Tongue (tissue), 2 donors: ENCODE data around the gene PCSK4. TPM values are rescaled to one million over a fixed set of nuclear protein-coding genes. Genes with fewer than 3 reads are reported as not detected.

ENCODE experiments used
- DNase-seq: peaks from one replicate; pipeline ENCODE4 v3.0.0-alpha.2; 2015
- total RNA-seq: library from RNA; depleted of rRNA; stranded (reverse); fragments of >200 nt; gene quantifications from one replicate; pipeline ENCODE4 v1.2.3, GENCODE V29; 2014

The PCSK4 gene
- total RNA-seq, 1 donor from 2014 or later = 1.0 TPM

DNA sequence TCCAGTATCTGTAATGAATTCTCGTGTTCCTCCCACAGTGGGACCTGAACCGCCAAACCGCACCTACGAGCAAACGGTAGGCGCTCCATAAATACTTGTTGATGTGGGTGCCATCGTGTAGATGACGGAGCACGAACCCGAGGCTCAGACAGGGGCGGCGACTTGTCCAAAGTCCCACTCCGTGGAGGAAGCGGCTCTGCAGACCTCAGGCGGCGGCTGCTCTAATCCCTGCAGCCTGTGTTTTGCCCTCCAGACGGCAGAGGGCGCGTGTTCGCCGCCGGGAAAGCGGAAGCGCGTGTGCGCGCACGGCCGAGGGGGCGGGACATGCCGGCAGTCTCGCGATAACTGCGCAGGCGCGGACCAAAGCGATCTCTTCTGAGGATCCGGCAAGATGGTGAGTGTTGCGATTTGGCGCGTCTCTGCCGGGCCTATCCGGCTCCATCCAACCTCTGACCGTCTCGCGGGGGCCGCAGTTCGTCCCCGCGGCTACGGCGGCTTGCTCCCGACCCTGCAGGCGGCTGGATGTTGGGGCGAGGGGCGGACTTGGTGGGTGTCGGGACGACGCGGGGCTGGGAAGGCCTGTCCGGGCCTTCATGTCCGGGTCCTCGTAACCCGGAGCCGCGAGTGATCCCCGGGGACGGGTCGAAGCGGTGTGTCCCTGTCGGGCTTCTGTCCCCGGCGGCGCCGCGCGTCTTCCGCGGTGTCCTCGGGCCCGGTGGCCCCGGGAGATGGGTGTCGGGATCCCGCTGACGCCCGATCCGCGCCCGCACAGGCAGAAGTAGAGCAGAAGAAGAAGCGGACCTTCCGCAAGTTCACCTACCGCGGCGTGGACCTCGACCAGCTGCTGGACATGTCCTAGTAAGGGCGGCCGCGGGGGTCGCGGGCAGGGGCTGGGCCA lies 51.9 kb downstream of the PCSK4 start, which contains the start of gene RPS15:
Gene RPS15, plus strand, starts transcription at position 362 of the 898 bp plus-strand sequence. Its CDS starts 30 bp downstream, at position 392.
- peak; percentile 98 for DNase-seq

DNA sequence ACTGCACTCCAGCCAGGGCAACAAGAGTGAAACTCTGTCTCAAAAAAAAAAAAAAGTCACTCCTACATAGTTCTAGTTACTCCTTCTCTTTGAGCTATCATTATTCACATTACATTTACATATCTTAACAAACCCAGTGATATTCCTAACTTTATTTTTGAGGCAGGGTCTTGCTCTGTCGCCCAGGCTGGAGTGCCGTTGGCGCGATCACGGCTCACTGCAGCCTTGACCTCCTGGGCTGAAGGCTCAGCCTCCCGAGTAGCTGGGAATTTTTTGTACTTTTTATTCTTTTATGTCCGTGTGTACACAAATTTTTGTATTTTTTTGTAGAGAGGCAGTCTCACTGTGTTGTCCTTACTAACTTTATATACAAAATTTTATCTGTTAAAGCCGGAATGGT lies 52.5 kb downstream of the PCSK4 start:
- DNase-seq = no peak

DNA sequence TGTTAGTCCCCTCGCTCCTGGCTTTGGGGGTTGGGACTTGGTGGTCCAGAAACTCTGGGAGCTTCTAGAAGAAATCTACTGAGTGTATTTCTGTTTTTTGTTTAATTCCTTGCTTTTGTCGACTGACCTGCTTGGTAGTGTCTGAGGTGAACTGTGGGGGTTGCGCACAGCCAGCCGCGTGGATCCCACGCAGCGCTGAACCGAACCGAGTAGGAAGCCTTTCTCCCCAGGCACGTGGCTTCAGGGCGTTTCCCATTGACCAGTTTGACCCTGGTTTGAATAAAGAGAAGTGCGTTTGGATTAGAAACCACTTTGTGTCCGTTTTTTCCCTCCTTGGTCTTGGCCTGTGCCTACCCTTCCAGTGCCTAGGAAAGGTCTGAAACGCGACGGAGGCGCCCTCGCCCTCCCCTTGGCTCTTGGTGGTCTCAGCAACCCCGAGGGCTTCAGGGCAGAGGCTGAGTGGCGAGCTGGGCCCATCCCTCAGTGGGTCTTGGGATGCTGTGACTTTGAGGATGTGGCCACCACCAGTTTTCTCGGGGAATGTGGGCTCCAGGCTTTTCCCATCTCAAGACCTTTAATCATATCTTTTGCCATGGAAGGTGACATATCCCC lies 54.7 kb downstream of the PCSK4 start:
- DNase-seq = no peak

DNA sequence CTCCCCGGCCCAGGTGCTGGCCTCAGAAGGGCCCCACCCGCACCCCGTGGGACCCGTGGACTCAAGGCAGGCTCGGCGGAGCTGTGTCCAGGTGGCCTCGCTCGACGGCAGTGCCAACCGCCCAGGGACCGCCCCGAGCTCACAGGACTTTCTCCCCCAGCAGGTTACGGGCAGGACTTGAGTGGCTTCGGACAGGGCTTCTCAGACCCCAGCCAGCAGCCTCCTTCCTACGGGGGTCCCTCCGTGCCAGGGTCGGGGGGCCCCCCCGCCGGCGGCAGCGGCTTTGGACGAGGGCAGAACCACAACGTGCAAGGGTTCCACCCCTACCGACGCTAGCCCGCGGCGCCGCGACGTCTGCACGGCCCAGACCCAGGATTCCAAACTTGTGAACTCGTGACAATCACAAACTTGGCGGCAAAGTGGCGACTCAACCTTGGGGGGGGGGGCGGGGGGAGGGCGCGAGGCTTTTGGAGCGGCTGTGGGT lies 55.5 kb downstream of the PCSK4 start:
- DNase-seq = no peak

DNA sequence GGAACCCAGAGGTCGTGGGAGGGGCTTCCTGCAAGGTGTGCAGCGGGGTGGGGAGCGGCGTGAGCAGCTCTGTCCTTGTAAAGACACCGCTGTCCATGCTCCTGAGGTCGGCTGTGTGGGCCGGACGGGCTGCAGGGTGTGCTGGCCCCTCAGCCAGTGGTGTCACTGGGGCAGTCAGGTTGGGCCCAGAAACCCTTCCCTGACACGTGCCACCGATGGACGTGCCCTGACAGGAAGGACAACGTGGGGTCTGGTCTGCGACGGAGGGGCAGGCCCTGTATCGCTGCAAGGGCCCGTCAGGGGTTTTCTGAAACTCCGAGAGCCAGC lies 56.1 kb downstream of the PCSK4 start:
- no peak for DNase-seq

DNA sequence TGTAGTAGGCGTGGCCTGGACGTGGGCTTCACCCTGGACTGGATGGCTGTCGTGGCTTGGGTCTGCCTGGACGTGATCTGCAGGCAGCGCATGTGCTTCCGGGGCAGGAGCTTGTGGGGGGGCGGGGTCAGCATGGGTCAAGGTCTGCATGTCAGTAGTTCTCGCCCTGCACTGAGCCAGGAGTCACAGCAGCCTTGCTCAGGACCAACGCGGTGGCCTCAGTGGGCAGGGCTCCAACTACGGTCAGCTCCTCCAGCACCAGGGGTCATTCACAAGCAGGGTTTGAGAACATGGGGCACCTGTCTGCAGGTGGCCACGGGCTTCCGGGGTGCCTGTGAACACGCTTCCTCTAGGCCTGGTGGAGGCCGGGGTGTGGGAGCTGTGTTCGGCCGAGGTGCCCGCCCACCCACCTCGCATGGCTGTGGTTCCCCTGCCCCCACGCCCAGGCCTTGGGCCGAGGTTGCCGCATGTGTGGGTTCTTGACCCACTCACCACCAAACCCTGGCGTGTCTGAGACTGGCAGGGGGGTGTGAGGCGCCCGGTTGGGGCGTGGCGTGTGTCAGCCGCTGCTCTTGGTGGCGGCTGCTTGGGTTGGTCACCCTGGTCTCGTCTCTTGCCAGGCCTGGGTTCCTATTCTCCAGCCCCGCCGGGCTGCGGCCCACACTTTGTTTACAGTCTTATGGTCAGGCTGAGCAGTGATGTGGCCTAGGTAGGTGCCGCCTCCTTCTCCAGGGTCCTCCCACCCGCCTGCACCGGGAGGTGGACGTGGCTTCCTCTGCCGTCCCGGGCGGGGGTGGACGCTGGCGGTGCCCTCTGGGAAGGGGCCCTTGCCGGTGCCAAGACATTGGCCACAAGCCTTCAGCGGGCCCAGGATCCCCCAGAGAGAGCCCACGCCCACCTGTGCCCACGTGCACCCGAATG lies 56.8 kb downstream of the PCSK4 start:
- no peak for DNase-seq

DNA sequence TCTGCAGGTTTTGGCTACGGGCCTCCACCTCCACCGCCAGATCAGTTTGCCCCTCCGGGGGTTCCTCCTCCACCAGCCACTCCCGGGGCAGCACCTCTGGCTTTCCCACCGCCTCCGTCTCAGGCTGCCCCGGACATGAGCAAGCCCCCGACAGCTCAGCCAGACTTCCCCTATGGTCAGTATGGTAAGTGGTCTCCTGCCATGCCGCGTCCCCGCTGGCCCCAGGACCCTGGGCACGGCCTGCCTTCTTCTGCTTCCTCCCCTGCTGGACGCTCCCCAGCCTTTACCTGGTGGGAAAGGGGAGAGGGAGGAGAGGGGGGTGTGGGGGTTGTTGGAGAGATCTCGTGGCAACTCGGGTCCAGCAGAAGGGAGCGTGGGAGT lies 57.7 kb downstream of the PCSK4 start:
- no peak for DNase-seq

DNA sequence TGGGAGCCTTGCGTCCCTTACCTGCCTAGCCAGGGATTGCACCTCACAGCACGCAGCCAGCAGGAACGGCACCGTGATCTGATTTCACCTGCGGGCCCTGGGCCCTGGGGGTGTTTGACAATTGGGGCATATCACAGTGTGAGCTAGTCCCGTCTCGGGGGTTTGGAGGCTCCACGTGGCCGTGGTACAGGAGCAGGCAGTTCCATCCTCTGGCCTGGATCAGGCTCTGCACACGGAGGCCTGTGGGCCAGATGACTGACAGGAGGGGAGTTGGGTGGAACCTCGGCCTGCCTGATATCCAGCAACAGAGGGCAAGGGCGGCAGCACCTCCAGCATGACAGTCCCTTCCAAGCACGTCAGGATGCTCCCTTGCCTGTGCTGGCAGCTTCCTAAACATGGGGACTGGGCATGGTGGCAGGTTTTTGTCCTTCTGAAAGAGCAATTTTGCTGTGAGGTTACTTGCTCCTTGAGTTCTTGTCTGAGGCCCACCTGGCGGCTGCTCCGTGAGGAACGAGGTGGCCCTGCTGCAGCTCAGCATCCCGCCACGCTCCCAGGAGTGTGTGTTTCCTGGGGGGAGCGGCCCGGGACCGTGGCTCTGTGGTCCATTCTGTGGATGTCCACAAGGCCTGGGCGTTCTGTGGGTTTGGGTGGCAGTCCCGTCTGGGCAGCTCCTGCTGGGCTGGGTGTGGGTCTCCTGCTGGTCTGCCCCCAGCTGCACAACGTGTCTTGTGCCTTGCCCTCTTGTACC lies 58.2 kb downstream of the PCSK4 start:
- no peak for DNase-seq

Other genes starting within 250 kb of the PCSK4 start
- gene ATP5F1D, start 248.6 kb downstream of the PCSK4 start, total RNA-seq = 67.2 TPM
- gene MIDN, start 241.8 kb downstream of the PCSK4 start, total RNA-seq = 26.7 TPM
- gene CIRBP, start 221.0 kb downstream of the PCSK4 start, total RNA-seq = 434 TPM
- gene FAM174C, start 214.8 kb downstream of the PCSK4 start, total RNA-seq = 3.9 TPM
- gene EFNA2, start 204.5 kb downstream of the PCSK4 start, total RNA-seq = not detected
- gene NDUFS7, start 106.4 kb downstream of the PCSK4 start, total RNA-seq = 90.7 TPM
- 102 TPM for gene GAMT, start 88.8 kb downstream of the PCSK4 start, total RNA-seq
- gene DAZAP1, start 82.8 kb downstream of the PCSK4 start, total RNA-seq = 55.9 TPM
- 585 TPM for gene RPS15, start 52.0 kb downstream of the PCSK4 start, total RNA-seq
- 1.5 TPM for gene APC2, start 40.2 kb downstream of the PCSK4 start, total RNA-seq
- 14.6 TPM for gene C19orf25, start 11.1 kb downstream of the PCSK4 start, total RNA-seq
- gene REEP6, start 831 bp upstream of the PCSK4 start, total RNA-seq = 4.2 TPM
- gene ADAMTSL5, start 22.7 kb upstream of the PCSK4 start, total RNA-seq = 9.0 TPM
- gene PLK5, start 33.7 kb upstream of the PCSK4 start, total RNA-seq = 0.51 TPM
- 27.3 TPM for gene MEX3D, start 78.0 kb upstream of the PCSK4 start, total RNA-seq
- 88.9 TPM for gene MBD3, start 102.5 kb upstream of the PCSK4 start, total RNA-seq
- gene UQCR11, start 115.1 kb upstream of the PCSK4 start, total RNA-seq = 49.0 TPM
- 85.2 TPM for gene TCF3, start 162.3 kb upstream of the PCSK4 start, total RNA-seq